K562 (cell line): ENCODE measurements around the gene CTBS.

ENCODE experiments used
- RFX1 ChIP-seq: fragments of 450-650 bp; IDR thresholded peaks from 2 replicates; pipeline ENCODE4 v1.6.1; 2016; ENCODE audit warnings: mild to moderate bottlenecking, moderate library complexity
- TAF1 ChIP-seq: IDR thresholded peaks from 2 replicates; pipeline ENCODE4 v1.6.1; 2011; ENCODE audit warnings: mild to moderate bottlenecking, low read length, moderate library complexity; ENCODE audit not compliant: insufficient read depth, control insufficient read depth, severe bottlenecking; ENCODE audit errors: extremely low read depth
- ZFP1 ChIP-seq: fragments of 450-650 bp; formaldehyde crosslinking; IDR thresholded peaks from 2 replicates; pipeline ENCODE4 v1.4.0; 2020; ENCODE audit warnings: mild to moderate bottlenecking, mixed read lengths
- ZNF124 ChIP-seq: sonication (generic); formaldehyde crosslinking; IDR thresholded peaks from 2 replicates; pipeline ENCODE4 v1.8.1; 2022; ENCODE audit warnings: missing genetic modification reagents
- TF ChIP-seq, protein P1 (sequence below), 2 experiments: fragments of 450-650 bp in 1 of 2; sonication (generic) in 1 of 2; formaldehyde crosslinking in 1 of 2; IDR thresholded peaks in 1 of 2; conservative IDR thresholded peaks in 1 of 2; 2 replicates each; pipeline versions ENCODE4 v1.6.1 to v1.8.1; 2016 to 2023; ENCODE audit warnings: mild to moderate bottlenecking in 2 of 2, moderate library complexity in 2 of 2, inconsistent platforms in 1 of 2, missing genetic modification reagents in 1 of 2

DNA sequence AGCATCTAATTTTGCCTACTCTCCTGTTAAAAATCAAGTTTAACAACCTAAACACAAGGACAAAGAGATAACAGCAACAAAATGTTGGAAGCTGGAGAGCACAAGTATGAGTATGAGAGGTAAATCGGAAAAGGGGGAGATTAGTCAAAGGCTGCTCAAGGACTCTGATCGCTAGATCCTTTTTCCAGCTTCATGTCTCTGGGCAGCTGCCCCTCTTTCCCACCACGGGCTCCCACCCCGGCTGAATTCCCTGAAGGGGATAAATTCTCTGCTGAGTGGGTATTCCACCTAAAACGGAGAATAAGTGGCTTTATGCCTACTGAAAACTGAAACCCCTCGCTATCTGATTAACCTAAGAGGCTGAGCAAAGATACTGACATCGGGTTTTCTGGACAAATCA, 696 bp upstream of the CTBS start:
- TF ChIP-seq, protein P1, sequence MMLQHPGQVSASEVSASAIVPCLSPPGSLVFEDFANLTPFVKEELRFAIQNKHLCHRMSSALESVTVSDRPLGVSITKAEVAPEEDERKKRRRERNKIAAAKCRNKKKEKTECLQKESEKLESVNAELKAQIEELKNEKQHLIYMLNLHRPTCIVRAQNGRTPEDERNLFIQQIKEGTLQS (IDR thresholded peaks at IDR 0.05), result no peak
- TF ChIP-seq, protein P1 (CRISPR knock-in tag; conservative IDR thresholded peaks at IDR 0.05), result no peak
- TF ChIP-seq RFX1 (no peak), ZFP1 (CRISPR knock-in tag) (no peak), ZNF124 (CRISPR knock-in tag) (no peak), TAF1 (no peak)
